Measurements from ENCODE around the gene C9.
"Not testable (repeated sequence)": the region's sequence is repeated elsewhere in the genome, so short reads cannot be mapped to it uniquely, and the experiment has no call there.

Gene C9

DNA sequence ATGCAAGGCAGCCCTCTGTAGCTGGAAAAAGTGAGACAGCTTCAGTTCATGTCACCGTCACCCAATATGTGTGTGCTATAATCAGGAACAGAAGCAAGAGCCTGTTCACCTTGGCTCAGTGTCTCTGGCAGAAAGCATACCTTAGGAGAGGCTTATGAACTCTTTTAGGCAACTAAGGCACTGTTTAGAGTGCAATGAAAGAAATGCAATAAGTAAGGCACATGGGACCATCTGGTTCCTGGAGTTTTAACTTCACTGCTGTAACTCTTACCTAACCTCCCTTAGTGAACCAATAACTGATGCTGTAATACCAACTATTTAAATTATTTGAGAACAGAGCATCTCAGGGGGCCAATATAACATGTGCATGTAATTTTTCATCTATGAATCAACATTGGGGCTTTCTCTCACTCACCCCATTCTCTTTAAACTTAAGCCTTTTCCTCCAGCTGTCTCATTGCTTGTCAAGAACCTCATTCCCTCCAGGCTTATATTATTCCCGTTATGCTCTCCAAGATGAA is 32.4 kb downstream of the C9 start:
- DNase-seq (ENCODE audit: insufficient read length, low spot score) (no peak), FAIRE-seq (no peak)
- no peak for TF ChIP-seq POLR2A (IDR thresholded peaks at IDR 0.05; ENCODE audit: low read depth, low read length)

DNA sequence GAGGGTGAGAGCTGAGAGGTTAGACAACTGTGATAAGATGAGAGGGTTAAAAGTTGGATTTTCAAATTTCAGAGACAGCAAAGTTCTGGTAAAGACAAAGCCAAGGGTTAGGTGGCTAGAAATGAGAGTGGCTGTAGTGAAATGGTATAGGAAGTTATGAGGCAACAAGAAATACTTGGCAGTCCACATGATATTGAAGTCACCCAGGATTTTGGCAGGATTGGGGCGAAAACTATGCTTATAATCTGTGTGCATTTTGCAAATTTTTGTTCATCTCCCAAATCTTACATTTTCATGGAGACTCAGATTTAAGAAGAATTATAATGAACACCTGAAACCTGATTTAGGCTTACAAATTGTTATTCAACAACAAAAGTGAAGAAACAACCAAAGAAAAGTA is 35.6 kb downstream of the C9 start:
- no peak for FAIRE-seq
- TF ChIP-seq POLR2A (IDR thresholded peaks at IDR 0.05; ENCODE audit: low read depth, low read length) = no peak
- DNase-seq (ENCODE audit: insufficient read length, low spot score) = no peak

DNA sequence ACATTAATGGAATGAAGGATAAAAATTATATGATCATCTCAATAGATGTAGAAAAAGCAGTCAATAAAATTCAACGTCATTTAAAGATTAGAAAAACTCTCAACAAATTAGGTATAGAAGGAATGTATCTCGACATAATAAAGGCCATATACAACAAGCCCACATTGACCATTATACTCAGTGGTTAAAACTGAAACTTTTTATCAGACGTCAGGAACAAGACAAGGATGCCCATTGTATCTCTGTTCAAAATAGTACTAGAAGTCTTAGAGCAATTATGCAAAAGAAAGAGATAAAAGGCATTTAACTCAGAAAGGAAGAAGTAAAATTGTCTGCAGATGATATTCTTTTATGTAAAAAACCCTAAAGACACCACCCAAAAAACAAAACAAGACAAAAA is 40.8 kb downstream of the C9 start:
- TF ChIP-seq POLR2A (IDR thresholded peaks at IDR 0.05; ENCODE audit: low read depth, low read length) = no peak
- DNase-seq (ENCODE audit: insufficient read length, low spot score) (no peak), FAIRE-seq (no peak)

GRCh38 chr5:39319395-39319794 is 44.9 kb downstream of the C9 start:
- FAIRE-seq (no peak), DNase-seq (ENCODE audit: insufficient read length, low spot score) (no peak)
- TF ChIP-seq POLR2A (IDR thresholded peaks at IDR 0.05; ENCODE audit: low read depth, low read length) = no peak

- DNase-seq (ENCODE audit: insufficient read length, low spot score); FAIRE-seq: not testable (repeated sequence)
Observed at GRCh38 chr5:39316464-39316863, 47.8 kb downstream of the C9 start.

DNA sequence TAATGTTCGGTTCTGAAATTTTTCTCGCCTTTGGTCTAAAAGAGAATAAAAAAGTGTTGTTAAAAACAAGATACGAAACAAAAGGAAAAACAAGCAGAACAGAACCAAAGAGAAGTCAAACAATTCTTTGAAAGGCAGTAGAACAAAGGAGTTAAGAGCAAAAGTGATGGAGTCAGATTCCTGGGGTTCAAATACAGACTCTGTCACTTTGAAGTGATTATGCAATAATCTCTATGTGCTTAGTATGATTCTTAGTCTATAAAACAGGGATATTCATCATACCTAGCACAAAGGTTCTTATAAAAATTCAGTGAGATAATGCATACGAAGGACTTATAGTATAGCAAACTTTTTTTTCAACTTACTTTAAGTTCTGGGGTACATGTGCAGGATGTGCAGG is 48.3 kb downstream of the C9 start:
- no peak for DNase-seq (ENCODE audit: insufficient read length, low spot score)
- FAIRE-seq = peak; percentile 20
- TF ChIP-seq POLR2A (IDR thresholded peaks at IDR 0.05; ENCODE audit: low read depth, low read length) = no peak

DNA sequence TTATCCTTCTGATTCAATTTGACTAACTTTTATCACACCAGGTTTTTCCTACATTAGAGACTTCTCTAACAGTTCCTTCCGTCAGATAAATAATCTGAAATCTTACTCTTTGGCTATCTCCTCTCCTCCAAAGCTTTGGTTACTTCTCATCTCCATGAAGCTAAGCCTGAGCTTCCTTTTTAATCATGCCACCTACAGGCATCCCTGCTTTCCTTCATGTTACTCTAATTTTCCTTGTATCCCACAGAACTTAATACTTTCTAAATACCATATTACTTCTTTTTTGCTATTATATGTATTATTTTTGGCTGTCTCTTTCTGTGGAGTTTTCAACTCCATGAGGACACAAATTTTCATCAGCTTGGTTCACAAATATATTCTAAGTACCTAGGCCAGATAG is 49.7 kb downstream of the C9 start:
- no peak for TF ChIP-seq POLR2A (IDR thresholded peaks at IDR 0.05; ENCODE audit: low read depth, low read length)
- FAIRE-seq (no peak), DNase-seq (ENCODE audit: insufficient read length, low spot score) (no peak)

GRCh38 chr5:39309534-39309933 is 54.8 kb downstream of the C9 start:
- FAIRE-seq = no peak
- TF ChIP-seq POLR2A (IDR thresholded peaks at IDR 0.05; ENCODE audit: low read depth, low read length) = no peak
- no peak for DNase-seq (ENCODE audit: insufficient read length, low spot score)

- FAIRE-seq = peak; percentile 61
- TF ChIP-seq POLR2A (IDR thresholded peaks at IDR 0.05; ENCODE audit: low read depth, low read length) = no peak
- no peak for DNase-seq (ENCODE audit: insufficient read length, low spot score)
Observed at GRCh38 chr5:39302472-39302871, 61.8 kb downstream of the C9 start.

DNA sequence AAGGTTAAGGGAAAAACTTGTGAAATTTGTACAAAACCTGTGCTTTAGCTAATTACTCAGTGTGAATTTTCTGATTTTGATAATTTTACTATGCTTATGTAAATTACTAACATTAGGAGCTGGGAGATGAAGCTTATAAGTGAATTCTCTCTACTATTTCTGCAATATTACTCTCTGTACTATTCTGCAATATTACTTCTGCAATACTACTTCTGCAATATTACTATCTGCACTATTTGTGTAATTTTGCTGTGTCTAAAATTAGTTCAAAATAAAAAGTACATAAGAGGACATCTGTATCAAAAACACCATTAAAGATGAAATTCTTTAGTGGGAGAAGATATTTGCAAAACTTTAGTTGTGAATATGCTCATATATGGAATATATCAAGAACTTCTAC is 62.9 kb downstream of the C9 start:
- TF ChIP-seq POLR2A (IDR thresholded peaks at IDR 0.05; ENCODE audit: low read depth, low read length) = no peak
- FAIRE-seq (no peak), DNase-seq (ENCODE audit: insufficient read length, low spot score) (no peak)

- no peak for TF ChIP-seq POLR2A (IDR thresholded peaks at IDR 0.05; ENCODE audit: low read depth, low read length)
- no peak for FAIRE-seq
- DNase-seq (ENCODE audit: insufficient read length, low spot score) = no peak
Observed at GRCh38 chr5:39299962-39300361, 64.3 kb downstream of the C9 start.

GRCh38 chr5:39294736-39295135 is 69.6 kb downstream of the C9 start:
- no peak for TF ChIP-seq POLR2A (IDR thresholded peaks at IDR 0.05; ENCODE audit: low read depth, low read length)
- DNase-seq (ENCODE audit: insufficient read length, low spot score) (no peak), FAIRE-seq (peak; percentile 65)

DNA sequence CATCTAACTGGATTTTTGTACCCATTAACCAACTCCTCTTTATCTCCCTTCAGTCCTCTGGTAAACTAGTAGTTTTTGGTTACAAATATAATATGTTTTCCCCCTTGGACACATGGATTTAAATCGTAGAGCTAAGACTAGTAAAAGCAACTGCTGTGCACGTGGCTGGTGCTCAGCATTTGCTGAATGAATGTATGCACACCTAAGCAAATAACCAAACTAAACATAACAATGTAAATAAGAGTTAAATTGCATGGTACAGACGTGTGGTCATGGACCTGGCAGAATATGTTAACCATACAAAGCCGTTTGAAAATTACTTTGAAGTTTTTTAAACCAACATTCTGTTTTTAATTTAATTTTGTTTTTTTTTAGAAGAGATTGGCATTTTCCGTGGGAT is 79.7 kb downstream of the C9 start:
- DNase-seq (ENCODE audit: insufficient read length, low spot score) (no peak), FAIRE-seq (no peak)
- TF ChIP-seq POLR2A (IDR thresholded peaks at IDR 0.05; ENCODE audit: low read depth, low read length) = no peak

DNA sequence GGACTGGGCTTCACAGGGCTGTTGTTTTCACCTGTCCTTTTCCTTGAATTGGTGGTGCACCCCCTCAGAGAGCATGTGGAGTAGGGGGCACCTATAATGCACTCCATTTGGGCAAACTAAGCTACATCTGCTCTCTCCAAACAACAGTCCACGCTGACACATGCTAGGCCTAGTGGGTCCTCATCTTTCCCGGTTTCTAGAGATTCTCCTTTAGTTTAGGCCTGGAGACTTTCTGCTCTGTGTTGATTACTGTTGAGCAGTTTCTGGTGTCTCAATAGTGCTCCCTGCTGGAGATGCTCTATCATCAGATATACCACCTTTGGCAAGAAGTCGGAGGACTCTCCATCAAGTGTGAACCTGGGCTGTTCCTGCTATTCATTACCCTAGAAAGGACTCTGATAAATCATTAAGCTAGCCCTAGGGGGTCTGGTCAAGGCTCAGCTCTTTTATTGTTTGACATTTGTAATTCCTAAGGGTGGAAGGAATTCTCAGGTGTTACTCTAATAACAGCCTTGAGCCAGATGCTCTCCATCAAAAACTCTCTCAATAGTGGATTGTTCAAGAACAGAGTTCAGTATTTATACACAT is 81.0 kb downstream of the C9 start:
- DNase-seq (ENCODE audit: insufficient read length, low spot score) (peak; percentile 52), FAIRE-seq (peak; percentile 100)
- no peak for TF ChIP-seq POLR2A (IDR thresholded peaks at IDR 0.05; ENCODE audit: low read depth, low read length)

GRCh38 chr5:39282561-39282960 is 81.7 kb downstream of the C9 start:
- no peak for TF ChIP-seq POLR2A (IDR thresholded peaks at IDR 0.05; ENCODE audit: low read depth, low read length)
- FAIRE-seq = no peak

DNA sequence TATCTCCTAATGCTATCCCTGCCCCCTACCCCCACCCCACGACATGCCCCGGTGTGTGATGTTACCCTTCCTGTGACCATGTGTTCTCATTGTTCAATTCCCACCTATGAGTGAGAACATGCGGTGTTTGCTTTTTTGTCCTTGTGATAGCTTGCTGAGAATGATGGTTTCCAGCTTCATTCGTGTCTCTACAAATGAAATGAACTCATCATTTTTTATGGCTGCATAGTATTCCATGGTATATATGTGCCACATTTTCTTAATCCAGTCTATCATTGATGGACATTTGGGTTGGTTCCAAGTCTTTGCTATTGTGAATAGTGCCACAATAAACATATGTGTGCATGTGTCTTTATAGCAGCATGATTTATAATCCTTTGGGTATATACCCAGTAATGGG is 88.4 kb downstream of the C9 start:
- DNase-seq (ENCODE audit: insufficient read length, low spot score); FAIRE-seq: not testable (repeated sequence)

More at GRCh38 chr5:39282561-39282960, 81.7 kb downstream of the C9 start:
- DNase-seq (ENCODE audit: insufficient read length, low spot score) = no peak

All from H54 (cell line).